ENCODE data around the gene HSPB8.

The HSPB8 gene

GRCh38 chr12:119139448-119139847, 39.3 kb upstream of the HSPB8 start:
- Histone ChIP-seq H3K27ac (no peak overlapping the region), H3K4me1 (no peaks in the 10 kb centered on the region), H3K36me3 (no peaks in the 10 kb centered on the region), H3K27me3 (peaks cover 0 to 3% of the 10 kb centered on the region in 2 donors), H3K4me3 (no peak overlapping the region), H3K9me3 (no peaks in the 10 kb centered on the region)
- no peak for DNase-seq
- intact Hi-C loops (cut with DNase I; ENCODE audit: low total_unique reads): no loop called here
- no peak for TF ChIP-seq CTCF (IDR thresholded peaks at IDR 0.05)

GRCh38 chr12:119145367-119145766, 33.4 kb upstream of the HSPB8 start:
- Histone ChIP-seq H3K4me1 (peaks cover 0 to 11% (median 3%) of the 10 kb centered on the region in 4 donors), H3K27me3 (peaks cover 0 to 9% of the 10 kb centered on the region in 2 donors), H3K9me3 (no peaks in the 10 kb centered on the region), H3K4me3 (no peak overlapping the region), H3K27ac (no peak overlapping the region), H3K36me3 (no peaks in the 10 kb centered on the region)
- no peak for TF ChIP-seq CTCF (IDR thresholded peaks at IDR 0.05)
- DNase-seq: no peak
- intact Hi-C loops (cut with DNase I; ENCODE audit: low total_unique reads): no loop called here

- no peak overlapping the region for H3K4me3 ChIP-seq
- H3K9me3 ChIP-seq: peaks cover 0 to 9% (median 0%) of the 10 kb centered on the region in 3 donors
- TF ChIP-seq CTCF (IDR thresholded peaks at IDR 0.05): no peak
- H3K27me3 ChIP-seq: peaks cover 0 to 5% of the 10 kb centered on the region in 2 donors
- no peaks in the 10 kb centered on the region for H3K36me3 ChIP-seq
- H3K27ac ChIP-seq: no peak overlapping the region
- intact Hi-C loops (cut with DNase I; ENCODE audit: low total_unique reads): no loop called here
- DNase-seq: no peak
- peaks cover 0 to 11% (median 3%) of the 10 kb centered on the region in 4 donors for H3K4me1 ChIP-seq
These were observed 30.8 kb upstream of the HSPB8 start for GRCh38 chr12:119147847-119148448.

- Histone ChIP-seq H3K27me3 (peaks cover 0 to 5% of the 10 kb centered on the region in 2 donors), H3K27ac (peak overlapping the region; percentile 27 to 63), H3K4me1 (peaks cover 0 to 22% (median 5%) of the 10 kb centered on the region in 4 donors), H3K9me3 (peaks cover 0 to 9% (median 0%) of the 10 kb centered on the region in 3 donors), H3K36me3 (no peaks in the 10 kb centered on the region), H3K4me3 (no peak overlapping the region)
- intact Hi-C loops (cut with DNase I; ENCODE audit: low total_unique reads): no loop called here
- TF ChIP-seq CTCF (IDR thresholded peaks at IDR 0.05): no peak
- peak; percentile 28 to 77 for DNase-seq
These were observed 29.5 kb upstream of the HSPB8 start for GRCh38 chr12:119149270-119149669.

- Histone ChIP-seq H3K36me3 (no peaks in the 10 kb centered on the region), H3K4me1 (peaks cover 0 to 35% (median 11%) of the 10 kb centered on the region in 4 donors), H3K27me3 (no peaks in the 10 kb centered on the region), H3K4me3 (no peak overlapping the region), H3K9me3 (peaks cover 0 to 9% (median 0%) of the 10 kb centered on the region in 3 donors), H3K27ac (no peak overlapping the region)
- no peak for DNase-seq
- TF ChIP-seq CTCF (IDR thresholded peaks at IDR 0.05): no peak
- intact Hi-C loops (cut with DNase I; ENCODE audit: low total_unique reads): loop anchor here (5.0 kb wide), 1 partner anchor 41 kb away; no protein-coding TSS in a partner anchor
These were observed 27.2 kb upstream of the HSPB8 start for GRCh38 chr12:119151445-119152026.

All from tibial artery (tissue), 4 donors.